Measurements from ENCODE around the gene DISP3. TPM values are rescaled to one million over a fixed set of nuclear protein-coding genes. Genes with fewer than 3 reads are reported as not detected.

DISP3 gene
- total and polyA plus RNA-seq, 9 of the 15 experiments (the other 6 are each of a cell fraction or from before 2014, with no cell fraction given), result 0.03 to 0.19 (median 0.15) TPM; not detected in 5

DNA sequence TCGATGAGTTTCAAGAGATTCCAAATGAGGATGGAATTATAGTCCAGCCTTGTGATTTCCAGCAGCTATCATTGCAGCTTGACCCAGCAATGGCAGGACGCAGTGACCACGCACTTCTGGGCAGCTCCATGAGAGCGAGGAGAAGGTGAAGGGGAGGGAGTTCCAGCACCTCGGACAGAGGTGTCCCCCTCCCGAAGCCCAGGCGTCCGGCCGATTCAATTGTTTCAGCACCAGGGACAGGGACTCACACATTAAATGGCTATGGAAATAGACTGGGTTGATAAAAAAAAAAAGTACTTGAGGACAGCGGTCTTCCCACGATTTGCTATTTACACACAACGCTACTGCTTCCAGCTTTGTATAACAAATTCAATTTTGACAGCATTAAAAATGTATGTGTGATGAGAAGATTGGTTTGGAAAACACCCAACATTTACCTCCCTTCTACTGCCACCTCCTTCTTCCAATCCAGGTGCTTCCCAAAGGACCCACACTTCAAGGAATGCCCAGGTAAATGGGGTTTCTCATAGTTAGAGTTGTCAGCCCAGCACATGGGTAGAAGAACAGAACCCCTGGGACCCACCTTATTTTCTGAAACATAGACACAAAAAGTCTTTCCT lies 71.8 kb downstream of the DISP3 start (continued):
- no peak for TF ChIP-seq CBX1 (IDR thresholded peaks at IDR 0.05; ENCODE audit: low read depth)
- TF ChIP-seq, protein P1, sequence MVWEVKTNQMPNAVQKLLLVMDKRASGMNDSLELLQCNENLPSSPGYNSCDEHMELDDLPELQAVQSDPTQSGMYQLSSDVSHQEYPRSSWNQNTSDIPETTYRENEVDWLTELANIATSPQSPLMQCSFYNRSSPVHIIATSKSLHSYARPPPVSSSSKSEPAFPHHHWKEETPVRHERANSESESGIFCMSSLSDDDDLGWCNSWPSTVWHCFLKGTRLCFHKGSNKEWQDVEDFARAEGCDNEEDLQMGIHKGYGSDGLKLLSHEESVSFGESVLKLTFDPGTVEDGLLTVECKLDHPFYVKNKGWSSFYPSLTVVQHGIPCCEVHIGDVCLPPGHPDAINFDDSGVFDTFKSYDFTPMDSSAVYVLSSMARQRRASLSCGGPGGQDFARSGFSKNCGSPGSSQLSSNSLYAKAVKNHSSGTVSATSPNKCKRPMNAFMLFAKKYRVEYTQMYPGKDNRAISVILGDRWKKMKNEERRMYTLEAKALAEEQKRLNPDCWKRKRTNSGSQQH (CRISPR knock-in tag; IDR thresholded peaks at IDR 0.05), result no peak
- TF ChIP-seq, protein P2, sequence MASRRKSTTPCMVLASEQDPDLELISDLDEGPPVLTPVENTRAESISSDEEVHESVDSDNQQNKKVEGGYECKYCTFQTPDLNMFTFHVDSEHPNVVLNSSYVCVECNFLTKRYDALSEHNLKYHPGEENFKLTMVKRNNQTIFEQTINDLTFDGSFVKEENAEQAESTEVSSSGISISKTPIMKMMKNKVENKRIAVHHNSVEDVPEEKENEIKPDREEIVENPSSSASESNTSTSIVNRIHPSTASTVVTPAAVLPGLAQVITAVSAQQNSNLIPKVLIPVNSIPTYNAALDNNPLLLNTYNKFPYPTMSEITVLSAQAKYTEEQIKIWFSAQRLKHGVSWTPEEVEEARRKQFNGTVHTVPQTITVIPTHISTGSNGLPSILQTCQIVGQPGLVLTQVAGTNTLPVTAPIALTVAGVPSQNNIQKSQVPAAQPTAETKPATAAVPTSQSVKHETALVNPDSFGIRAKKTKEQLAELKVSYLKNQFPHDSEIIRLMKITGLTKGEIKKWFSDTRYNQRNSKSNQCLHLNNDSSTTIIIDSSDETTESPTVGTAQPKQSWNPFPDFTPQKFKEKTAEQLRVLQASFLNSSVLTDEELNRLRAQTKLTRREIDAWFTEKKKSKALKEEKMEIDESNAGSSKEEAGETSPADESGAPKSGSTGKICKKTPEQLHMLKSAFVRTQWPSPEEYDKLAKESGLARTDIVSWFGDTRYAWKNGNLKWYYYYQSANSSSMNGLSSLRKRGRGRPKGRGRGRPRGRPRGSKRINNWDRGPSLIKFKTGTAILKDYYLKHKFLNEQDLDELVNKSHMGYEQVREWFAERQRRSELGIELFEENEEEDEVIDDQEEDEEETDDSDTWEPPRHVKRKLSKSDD (conservative IDR thresholded peaks at IDR 0.05; ENCODE audit: low read length), result no peak
- TF ChIP-seq ZFP36 (IDR thresholded peaks at IDR 0.05; ENCODE audit: low read depth, low read length, partially characterized antibody), result no peak
- TF ChIP-seq USF2 (CRISPR knock-in tag; IDR thresholded peaks at IDR 0.05), result peak; percentile 62
- TF ChIP-seq GABPB2 (CRISPR knock-in tag; conservative IDR thresholded peaks at IDR 0.05), result no peak
- peak; percentile 97 for TF ChIP-seq HMGXB4 (CRISPR knock-in tag; IDR thresholded peaks at IDR 0.05)
- peak; percentile 100 for TF ChIP-seq ARID4B (CRISPR knock-in tag; IDR thresholded peaks at IDR 0.05)
- TF ChIP-seq PRDM10 (IDR thresholded peaks at IDR 0.05; ENCODE audit: partially characterized antibody), result peak; percentile 14
- TF ChIP-seq ZNF551 (CRISPR knock-in tag; IDR thresholded peaks at IDR 0.05), result no peak
- no peak for TF ChIP-seq ZFP1 (CRISPR knock-in tag; IDR thresholded peaks at IDR 0.05)
